GM18505 (cell line): Measurements from ENCODE around the gene AP2A2.

Source experiments
- ATAC-seq: cut with Tn5 transposase; IDR thresholded peaks from one replicate; pipeline ENCODE4 v1.9.1; 2021; ENCODE audit not compliant: unreplicated experiment
- POLR2A ChIP-seq: IDR thresholded peaks from 4 replicates; pipeline ENCODE4 v1.6.1; 2011; ENCODE audit warnings: borderline replicate concordance; ENCODE audit not compliant: insufficient read depth, insufficient read length; ENCODE audit errors: extremely low read depth

The AP2A2 gene

DNA sequence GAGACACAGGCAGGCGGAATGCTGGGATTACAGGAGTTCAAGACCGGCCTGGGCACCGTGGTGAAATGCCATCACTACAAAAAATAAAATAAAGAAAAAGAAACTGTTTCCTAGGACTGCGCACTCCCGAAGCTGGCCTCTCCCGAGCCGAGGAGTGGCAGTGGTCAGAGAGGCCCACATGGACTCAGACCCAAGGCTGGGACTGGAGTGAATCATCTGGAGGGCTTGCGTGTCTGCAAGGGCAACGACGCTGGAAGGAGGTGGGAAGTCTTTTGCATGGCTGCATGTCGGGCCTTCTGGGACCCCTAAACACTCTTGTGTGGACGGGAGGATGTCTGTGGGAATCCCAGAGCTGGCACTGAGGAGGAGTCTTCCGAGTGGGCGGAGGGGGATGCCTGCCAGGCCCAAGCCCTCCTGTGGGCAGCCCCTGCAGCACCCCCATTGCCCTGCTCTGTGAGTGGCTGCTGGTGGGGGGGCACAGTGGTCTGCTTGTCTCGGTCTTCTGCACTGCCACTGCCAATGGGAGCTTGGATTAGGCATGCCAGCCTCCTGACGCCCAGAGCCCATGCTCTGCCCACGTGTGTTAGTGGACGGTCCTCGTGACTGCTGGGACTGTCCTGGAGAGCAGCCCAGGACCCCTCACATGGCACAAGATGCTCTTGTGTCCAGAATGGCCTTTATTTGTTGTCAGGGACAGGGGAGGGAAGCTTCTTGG lies 1.8 kb upstream of the AP2A2 start:
- ATAC-seq = no peak
- TF ChIP-seq POLR2A = no peak

DNA sequence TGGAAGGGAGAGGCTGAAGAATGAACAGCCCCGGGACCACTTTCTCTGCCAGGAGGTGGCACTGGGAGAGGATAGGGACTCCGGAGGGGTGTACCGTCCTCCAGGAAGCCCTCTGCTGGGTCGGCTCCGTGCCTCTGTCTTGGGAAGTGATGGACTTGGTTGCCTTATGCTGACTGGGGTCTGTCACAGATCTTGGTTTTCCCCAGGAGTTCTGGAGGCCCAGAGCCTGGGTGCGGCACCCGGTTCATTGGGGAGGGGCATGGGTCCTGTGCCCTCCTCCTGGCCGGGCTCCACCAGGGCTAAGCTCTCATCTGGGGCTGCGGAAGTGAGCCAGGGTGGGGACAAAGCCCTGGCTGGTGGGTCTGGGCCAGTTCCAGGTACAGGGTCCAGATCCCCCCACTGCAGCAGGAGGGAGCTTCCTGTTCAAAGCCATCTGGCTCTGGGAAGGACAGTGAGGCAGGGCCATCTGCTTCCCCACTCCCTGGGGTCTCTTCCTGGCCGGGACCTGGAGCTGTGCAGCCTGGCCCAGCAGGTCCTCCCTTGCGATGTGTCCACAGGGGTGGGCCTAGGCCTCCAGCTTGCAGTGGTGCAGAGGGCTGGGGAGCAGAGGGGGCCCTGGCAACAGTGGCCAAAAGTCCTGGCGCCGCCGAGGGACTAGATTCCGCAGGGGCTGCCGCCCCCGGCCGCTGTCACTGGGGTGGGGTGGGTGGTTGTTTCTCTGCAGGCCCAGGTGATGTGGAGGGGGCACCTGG lies 1.1 kb upstream of the AP2A2 start:
- no peak for ATAC-seq
- no peak for TF ChIP-seq POLR2A

DNA sequence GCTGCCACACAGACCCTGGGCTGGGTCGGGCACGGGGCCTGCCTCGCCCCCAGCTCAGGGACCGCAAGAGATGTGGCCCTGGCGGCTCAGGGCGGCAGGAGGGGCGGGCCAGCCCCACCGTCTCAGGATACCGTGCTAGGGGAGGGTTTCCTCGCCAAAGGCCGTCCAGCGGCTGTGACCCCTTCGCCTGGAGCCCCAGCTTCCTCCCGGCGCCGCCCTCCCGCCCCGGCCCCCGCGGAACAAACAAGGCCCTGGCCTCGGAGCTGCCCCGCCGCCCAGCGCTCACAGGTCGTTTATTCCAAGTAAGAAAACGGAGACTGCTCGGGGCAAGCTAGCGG lies 543 bp upstream of the AP2A2 start:
- no peak for TF ChIP-seq POLR2A
- peak; percentile 6 for ATAC-seq

DNA sequence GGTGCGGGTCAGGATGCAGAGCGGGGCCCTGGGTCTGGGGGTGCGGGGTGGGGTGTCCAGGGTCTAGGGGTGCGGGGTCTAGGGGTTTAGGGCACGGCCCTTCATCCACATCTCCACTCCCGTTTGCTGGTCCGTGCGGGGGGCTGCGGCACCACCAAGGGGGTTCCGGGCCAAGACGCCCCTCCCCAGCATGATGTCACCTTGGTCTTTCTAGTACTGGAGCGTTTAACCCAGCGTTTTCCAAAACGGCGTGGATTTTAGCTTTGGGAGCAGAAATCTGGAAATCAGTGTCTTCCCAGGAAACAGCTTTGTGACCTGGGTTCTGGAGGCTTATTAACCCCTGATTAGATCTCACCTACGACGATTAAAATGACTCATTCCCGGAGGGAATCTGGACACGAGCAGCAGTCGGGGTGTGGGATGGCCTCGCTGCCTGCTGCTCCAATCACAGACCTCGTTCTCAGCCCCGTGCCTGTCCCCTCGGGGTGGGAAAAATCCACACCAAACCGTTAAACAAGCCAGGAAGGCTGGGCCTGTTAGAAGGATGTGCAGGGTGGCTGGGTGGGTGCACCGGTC lies 759 bp downstream of the AP2A2 start:
- ATAC-seq = no peak
- TF ChIP-seq POLR2A = no peak

DNA sequence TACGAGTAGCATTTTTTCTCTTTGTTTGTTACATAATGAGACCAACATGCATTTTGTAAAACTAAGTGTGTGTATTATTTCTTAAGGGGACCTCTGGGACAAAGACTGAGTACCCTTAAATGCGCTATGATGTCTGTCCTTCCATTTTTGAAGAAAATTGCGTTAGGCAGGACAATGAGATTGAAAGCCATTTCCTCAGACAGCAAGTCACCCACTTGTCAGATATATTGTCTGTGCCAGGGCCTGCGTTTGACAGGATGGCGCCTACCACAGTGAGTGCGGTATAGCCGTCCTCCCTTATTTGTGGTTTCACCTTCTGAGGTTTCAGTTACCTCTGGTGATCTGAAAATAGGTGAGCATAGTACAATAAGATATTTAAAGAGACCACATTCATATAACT lies 2.2 kb downstream of the AP2A2 start:
- no peak for ATAC-seq
- no peak for TF ChIP-seq POLR2A

DNA sequence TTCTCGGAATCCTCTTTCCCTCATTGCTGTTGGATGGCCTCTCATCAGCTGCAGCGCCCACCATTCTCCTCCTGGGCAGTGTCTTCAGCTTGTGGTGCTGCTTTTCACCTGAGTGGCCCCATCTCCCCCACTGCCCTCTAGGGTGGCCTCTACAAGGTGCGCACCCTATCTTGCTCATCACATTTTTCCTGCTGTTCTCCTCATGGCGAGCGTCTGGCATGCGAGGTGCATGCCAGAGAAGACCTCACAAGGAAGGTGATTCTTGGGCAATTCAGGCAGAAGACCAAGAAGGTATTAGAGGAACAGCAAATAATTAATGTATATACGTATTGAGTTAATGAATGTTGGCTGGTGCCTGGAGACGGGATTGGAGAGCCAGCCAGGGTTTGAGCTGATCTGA lies 3.1 kb downstream of the AP2A2 start:
- ATAC-seq = no peak
- no peak for TF ChIP-seq POLR2A

DNA sequence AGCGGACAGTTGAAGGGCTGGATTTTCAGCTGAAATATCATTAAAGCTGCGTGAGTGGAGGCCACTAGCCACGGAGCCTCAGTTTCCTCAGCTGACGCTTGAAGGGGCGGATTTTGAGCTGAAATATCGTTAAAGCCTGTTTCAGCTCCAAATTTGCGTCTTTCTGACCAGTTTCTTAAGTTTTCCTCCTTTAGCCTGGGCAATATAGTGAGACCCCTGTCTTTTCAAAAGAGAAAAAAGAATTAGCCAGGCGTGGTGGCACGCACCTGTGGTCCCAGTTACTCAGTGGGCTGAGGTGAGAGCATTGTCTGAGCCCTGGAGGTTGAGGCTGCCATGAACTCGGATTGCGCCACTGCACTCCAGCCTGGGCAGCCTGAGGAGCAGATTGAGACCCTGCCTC lies 3.7 kb downstream of the AP2A2 start:
- no peak for TF ChIP-seq POLR2A
- no peak for ATAC-seq

DNA sequence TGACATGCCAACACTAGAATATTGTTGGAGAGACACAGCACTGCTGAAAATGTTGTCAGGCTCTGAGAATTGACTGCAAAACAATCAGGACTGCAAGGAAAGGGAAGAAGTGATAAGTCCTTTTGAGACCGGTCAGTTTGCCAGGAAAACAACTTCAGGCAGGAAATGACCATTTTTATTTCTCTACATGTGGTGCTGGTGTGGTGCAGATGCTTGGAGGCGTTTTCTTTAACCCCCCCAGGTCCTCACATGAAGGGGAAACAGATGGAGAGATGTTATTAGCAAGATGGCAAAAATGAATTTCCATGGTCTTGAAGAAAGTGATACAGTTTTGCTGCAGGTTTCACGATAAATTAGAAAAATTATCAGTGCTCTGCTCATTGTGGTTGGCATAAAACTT lies 5.7 kb downstream of the AP2A2 start:
- TF ChIP-seq POLR2A = no peak
- ATAC-seq = no peak

DNA sequence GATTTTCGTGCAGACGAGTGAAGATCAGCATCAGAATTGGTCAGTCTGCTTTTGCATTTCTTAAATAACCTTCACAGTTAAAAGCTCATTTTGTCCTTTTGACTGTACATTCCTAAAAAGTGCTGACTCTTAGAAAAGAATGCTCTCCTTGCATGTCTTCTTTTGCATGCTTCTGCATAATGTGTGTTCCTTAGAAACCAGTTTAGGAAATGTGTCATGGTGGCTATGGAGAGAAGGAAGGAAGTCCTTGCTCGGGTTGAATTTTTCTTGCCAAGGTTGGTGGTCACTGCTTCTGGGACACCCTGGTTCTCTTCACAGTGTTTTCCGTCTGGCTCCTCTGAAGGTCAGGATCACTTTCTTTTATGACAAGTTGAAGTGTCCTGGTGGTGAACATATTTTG lies 6.8 kb downstream of the AP2A2 start:
- no peak for TF ChIP-seq POLR2A
- ATAC-seq = no peak

DNA sequence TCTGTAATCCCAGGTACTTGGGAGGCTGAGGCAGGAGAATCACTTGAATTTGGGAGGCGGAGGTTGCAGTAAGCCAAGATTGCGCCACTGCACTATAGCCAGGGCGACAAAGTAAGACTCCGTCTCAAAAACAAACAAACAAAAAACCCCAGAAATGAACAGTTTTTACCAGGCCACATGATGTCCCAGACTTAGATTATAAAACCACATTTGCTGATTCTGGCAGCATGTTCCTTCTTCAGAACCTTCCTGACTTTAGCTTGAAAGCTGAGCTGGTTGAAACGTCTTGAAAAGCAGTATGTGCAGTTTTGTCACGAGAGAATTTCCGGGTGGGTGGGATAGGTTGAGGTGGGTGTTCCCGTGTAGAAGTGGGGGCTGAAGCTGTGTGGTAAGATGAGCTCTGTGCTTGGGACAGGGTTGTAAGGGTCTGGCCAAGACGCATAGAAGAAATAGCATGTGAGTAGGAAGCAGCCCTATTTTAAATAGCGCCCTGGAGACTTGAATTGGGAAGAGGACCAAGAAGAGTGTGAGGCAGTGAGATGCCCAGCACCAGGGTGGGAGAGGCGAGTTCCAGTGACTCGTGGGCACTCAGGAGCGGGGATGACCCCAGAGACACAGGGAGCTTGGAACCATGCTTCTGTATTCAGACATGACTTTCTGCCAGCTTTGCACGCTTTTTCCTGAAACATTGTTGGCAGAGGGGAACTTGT lies 7.6 kb downstream of the AP2A2 start:
- TF ChIP-seq POLR2A = no peak
- ATAC-seq = no peak

DNA sequence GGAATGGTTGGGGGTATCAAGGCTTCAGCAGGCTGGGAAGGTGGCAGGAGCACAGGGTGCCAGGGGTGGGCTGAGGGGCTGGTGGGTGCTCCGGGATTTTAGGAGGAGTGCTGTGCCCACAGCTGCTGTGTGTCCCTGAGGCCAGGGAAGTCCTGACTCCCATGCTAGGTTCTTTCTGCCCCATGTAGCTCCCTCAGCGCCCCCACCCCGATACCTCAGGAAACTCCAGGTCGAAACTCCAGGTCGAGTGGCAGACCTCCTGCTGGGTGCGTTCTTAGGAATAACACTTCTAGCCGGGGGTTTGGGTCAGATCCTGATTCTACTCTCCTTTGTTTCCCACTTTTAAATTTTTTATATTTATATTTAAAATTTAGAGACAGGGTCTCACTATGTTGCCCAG lies 8.3 kb downstream of the AP2A2 start:
- no peak for TF ChIP-seq POLR2A
- no peak for ATAC-seq

DNA sequence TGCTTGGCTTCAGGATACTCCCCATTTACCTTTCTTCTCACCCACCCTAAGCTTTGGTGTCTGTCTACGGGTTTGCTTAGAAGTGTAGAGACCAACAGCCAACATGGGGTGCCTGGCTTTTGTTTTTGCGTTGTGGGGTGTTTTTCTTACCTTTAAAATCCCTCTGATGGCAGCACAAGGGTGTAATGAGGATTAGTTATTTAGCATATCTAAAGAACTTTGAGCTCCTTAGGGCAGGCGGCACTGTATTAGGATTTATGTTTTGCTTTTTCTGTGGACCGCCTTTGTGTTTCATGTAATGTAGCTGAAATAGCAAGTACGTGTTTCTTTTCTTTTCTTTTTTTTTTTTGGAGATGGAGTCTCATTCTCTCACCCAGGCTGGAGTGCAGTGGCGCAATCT lies 8.9 kb downstream of the AP2A2 start:
- ATAC-seq = no peak
- no peak for TF ChIP-seq POLR2A

DNA sequence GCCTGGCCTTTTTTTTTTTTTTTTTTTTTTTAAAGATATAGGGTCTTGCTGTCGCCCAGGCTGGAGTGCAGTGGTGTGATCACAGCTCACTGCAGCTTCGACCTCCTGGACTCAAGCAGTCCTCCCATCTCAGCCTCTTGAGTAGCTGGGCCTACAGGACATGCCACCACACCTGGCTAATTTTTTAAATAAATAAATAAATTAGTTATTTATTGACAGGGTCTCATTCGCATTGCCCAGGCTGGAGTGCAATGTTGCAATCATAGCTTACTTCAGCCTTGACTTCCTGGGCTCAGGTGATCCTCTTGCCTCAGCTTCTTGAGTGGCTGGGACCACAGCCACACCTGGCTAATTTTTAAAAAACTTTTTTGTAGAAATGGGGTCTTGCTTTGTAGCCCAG lies 10.5 kb downstream of the AP2A2 start:
- no peak for ATAC-seq
- TF ChIP-seq POLR2A = no peak
